Hippocampal formation (tissue), 2 donors: ENCODE measurements around the gene GUCD1.
A peak's percentile ranks its signal among the peaks of the same experiment; 100 is the strongest.
"Not testable (repeated sequence)": the region's sequence is repeated elsewhere in the genome, so short reads cannot be mapped to it uniquely, and the experiment has no call there.

Source experiments
- DNase-seq, 2 donors: peaks; one replicate each; lab custom pipeline; 2025; lab: John Stamatoyannopoulos, UW

Gene GUCD1

GRCh38 chr22:24554313-24555164, at the start of gene GUCD1:
TSS of gene GUCD1 (minus strand) at chr22:24555138. CDS start at chr22:24554991, 147 bp downstream.
- DNase-seq: no peak

GRCh38 chr22:24603770-24604629, 49.1 kb upstream of the GUCD1 start:
- not testable (repeated sequence) for DNase-seq

- DNase-seq: not testable (repeated sequence)
Measured at GRCh38 chr22:24602847-24603769, 48.2 kb upstream of the GUCD1 start, which contains the start of gene GGT1. TSS of gene GGT1 (plus strand) at chr22:24603193. CDS start at chr22:24611082, 7,889 bp downstream.

GRCh38 chr22:24602105-24602749, 47.3 kb upstream of the GUCD1 start:
- DNase-seq: not testable (repeated sequence)

- no peak for DNase-seq
Measured at GRCh38 chr22:24601217-24602104, 46.5 kb upstream of the GUCD1 start.

- not testable (repeated sequence) for DNase-seq
Measured at GRCh38 chr22:24599958-24600715, 45.2 kb upstream of the GUCD1 start.

GRCh38 chr22:24599514-24599913, 44.6 kb upstream of the GUCD1 start:
- DNase-seq: no peak

GRCh38 chr22:24597076-24597475, 42.1 kb upstream of the GUCD1 start:
- not testable (repeated sequence) for DNase-seq

- DNase-seq: no peak
Measured at GRCh38 chr22:24595863-24596262, 40.9 kb upstream of the GUCD1 start.

GRCh38 chr22:24595228-24595627, 40.3 kb upstream of the GUCD1 start:
- no peak for DNase-seq

GRCh38 chr22:24594569-24595120, 39.7 kb upstream of the GUCD1 start:
- DNase-seq: no peak

- no peak for DNase-seq
Measured at GRCh38 chr22:24593836-24594568, 39.1 kb upstream of the GUCD1 start.

- DNase-seq: not testable (repeated sequence)
Measured at GRCh38 chr22:24593559-24593835, 38.6 kb upstream of the GUCD1 start.

GRCh38 chr22:24592851-24593558, 38.1 kb upstream of the GUCD1 start, which contains the start of gene LRRC75B:
TSS of gene LRRC75B (minus strand) at chr22:24593073. CDS start at chr22:24593039, 34 bp downstream.
- DNase-seq: peak; percentile 13 to 62

- no peak for DNase-seq
Measured at GRCh38 chr22:24592058-24592850, 37.3 kb upstream of the GUCD1 start.

- no peak for DNase-seq
Measured at GRCh38 chr22:24591286-24591830, 36.4 kb upstream of the GUCD1 start.
